HepG2 (cell line): ENCODE data around the gene SLC10A1. TPM values are rescaled to one million over a fixed set of nuclear protein-coding genes. Genes with fewer than 3 reads are reported as not detected.

Experiments
- ASH2L ChIP-seq: fragments of 300-600, 200-600 bp; sonication (generic); IDR thresholded peaks from 2 replicates; pipeline ENCODE4 v1.7.0; 2017; ENCODE audit warnings: low read depth, mild to moderate bottlenecking, moderate library complexity, mixed read lengths, low read length; ENCODE audit not compliant: insufficient read length
- GABPA ChIP-seq, 2 experiments: IDR thresholded peaks; 2 replicates each; pipeline ENCODE4 v1.6.1; 2011 to 2016; ENCODE audit warnings: low read depth in 2 of 2, low read length in 1 of 2, missing biosample characterization in 1 of 2, missing genetic modification characterization in 1 of 2
- KDM2A ChIP-seq: sonication (generic); formaldehyde crosslinking; IDR thresholded peaks from 2 replicates; pipeline ENCODE4 v1.4.0; 2020; ENCODE audit warnings: low read depth, missing genetic modification reagents, borderline replicate concordance
- KLF16 ChIP-seq, 2 experiments: sonication (generic) in 1 of 2; formaldehyde crosslinking in 1 of 2; IDR thresholded peaks; 2 replicates each; pipeline versions ENCODE4 v1.6.1 to v1.8.0; 2016 to 2023; ENCODE audit warnings: missing genetic modification reagents in 2 of 2, missing compliant biosample characterization in 1 of 2
- PHF8 ChIP-seq: sonication (generic); formaldehyde crosslinking; IDR thresholded peaks from 2 replicates; pipeline ENCODE4 v1.5.0; 2020; ENCODE audit warnings: missing genetic modification reagents
- RARA ChIP-seq: IDR thresholded peaks from 2 replicates; pipeline ENCODE4 v1.6.1; 2016; ENCODE audit warnings: missing genetic modification reagents, missing compliant biosample characterization
- SRY ChIP-seq: sonication (generic); formaldehyde crosslinking; IDR thresholded peaks from 2 replicates; pipeline ENCODE4 v1.8.0; 2022; ENCODE audit warnings: mild to moderate bottlenecking, missing genetic modification reagents
- XRCC5 ChIP-seq: fragments of 200-400 bp; formaldehyde crosslinking; optimal IDR thresholded peaks from 2 replicates; pipeline ENCODE3; 2017; ENCODE audit warnings: mild to moderate bottlenecking, low read length
- ZFP37 ChIP-seq: sonication (generic); formaldehyde crosslinking; IDR thresholded peaks from 2 replicates; pipeline ENCODE4 v1.4.0; 2020; ENCODE audit warnings: missing genetic modification reagents, borderline replicate concordance
- ZNF33A ChIP-seq: sonication (generic); formaldehyde crosslinking; IDR thresholded peaks from 2 replicates; pipeline ENCODE4 v1.5.1; 2020; ENCODE audit warnings: missing genetic modification reagents, mild to moderate bottlenecking, moderate library complexity, borderline replicate concordance
- ZNF343 ChIP-seq: sonication (generic); formaldehyde crosslinking; IDR thresholded peaks from 2 replicates; pipeline ENCODE4 v1.4.0; 2020; ENCODE audit warnings: mild to moderate bottlenecking, missing genetic modification reagents
- ZNF350 ChIP-seq: sonication (generic); formaldehyde crosslinking; IDR thresholded peaks from 2 replicates; pipeline ENCODE4 v1.4.0; 2020; ENCODE audit warnings: mild to moderate bottlenecking, low read depth, missing genetic modification reagents, borderline replicate concordance
- ZNF446 ChIP-seq: sonication (generic); formaldehyde crosslinking; IDR thresholded peaks from 2 replicates; pipeline ENCODE4 v1.5.0; 2020; ENCODE audit warnings: mild to moderate bottlenecking, missing genetic modification reagents
- ZNF746 ChIP-seq: sonication (generic); formaldehyde crosslinking; IDR thresholded peaks from 2 replicates; pipeline ENCODE4 v1.8.0; 2022; ENCODE audit warnings: mild to moderate bottlenecking, missing genetic modification reagents
- ZNF766 ChIP-seq: sonication (generic); formaldehyde crosslinking; IDR thresholded peaks from 2 replicates; pipeline ENCODE4 v1.5.0; 2020; ENCODE audit warnings: missing genetic modification reagents, borderline replicate concordance
- polyA plus RNA-seq, 8 experiments: library from polyadenylated mRNA; depleted of rRNA in 3 of 8; stranded (reverse) in 7 of 8; unstranded in 1 of 8; fragments of >200 nt; fragmentation: Illumina TruSeq in 4 of 8; extraction: Trizol in 4 of 8; gene quantifications; 2 replicates each; pipeline versions ENCODE4 v1.2.1 to v1.2.3, GENCODE V29; 2011 to 2016; ENCODE audit warnings: low read depth in 4 of 8, missing spikeins in 1 of 8, mixed read lengths in 1 of 8; ENCODE audit not compliant: insufficient read depth in 1 of 8
- total RNA-seq, 5 experiments: library from RNA; depleted of rRNA; stranded (reverse); fragments of >200 nt; fragmentation: Illumina TruSeq; extraction: Trizol; gene quantifications; 2 replicates each; pipeline ENCODE4 v1.2.3, GENCODE V29; 2016; ENCODE audit warnings: low read depth in 1 of 5
- TF ChIP-seq, protein P1 (sequence below): sonication (generic); formaldehyde crosslinking; IDR thresholded peaks from 2 replicates; pipeline ENCODE4 v1.5.0; 2020; ENCODE audit warnings: mild to moderate bottlenecking, missing genetic modification reagents, borderline replicate concordance
- TF ChIP-seq, protein P2 (sequence below): sonication (generic); formaldehyde crosslinking; IDR thresholded peaks from 2 replicates; pipeline ENCODE4 v1.4.0; 2020; ENCODE audit warnings: low read depth, mild to moderate bottlenecking, missing genetic modification reagents
- TF ChIP-seq, protein P3 (sequence below): sonication (generic); formaldehyde crosslinking; IDR thresholded peaks from 2 replicates; pipeline ENCODE4 v1.8.0; 2022; ENCODE audit warnings: missing genetic modification reagents, low read depth, mild to moderate bottlenecking, borderline replicate concordance
- TF ChIP-seq, protein P4 (sequence below): sonication (generic); formaldehyde crosslinking; IDR thresholded peaks from 2 replicates; pipeline ENCODE4 v1.4.0; 2020; ENCODE audit warnings: missing genetic modification reagents
- TF ChIP-seq, protein P5 (sequence below): IDR thresholded peaks from 2 replicates; pipeline ENCODE4 v1.6.1; 2016; ENCODE audit warnings: mild to moderate bottlenecking, missing biosample characterization, missing genetic modification reagents

The SLC10A1 gene
- total and polyA plus RNA-seq, 2 of the 13 experiments (the other 11 are each of a cell fraction or from before 2014, with no cell fraction given) = 0.17 TPM; not detected in 1

DNA sequence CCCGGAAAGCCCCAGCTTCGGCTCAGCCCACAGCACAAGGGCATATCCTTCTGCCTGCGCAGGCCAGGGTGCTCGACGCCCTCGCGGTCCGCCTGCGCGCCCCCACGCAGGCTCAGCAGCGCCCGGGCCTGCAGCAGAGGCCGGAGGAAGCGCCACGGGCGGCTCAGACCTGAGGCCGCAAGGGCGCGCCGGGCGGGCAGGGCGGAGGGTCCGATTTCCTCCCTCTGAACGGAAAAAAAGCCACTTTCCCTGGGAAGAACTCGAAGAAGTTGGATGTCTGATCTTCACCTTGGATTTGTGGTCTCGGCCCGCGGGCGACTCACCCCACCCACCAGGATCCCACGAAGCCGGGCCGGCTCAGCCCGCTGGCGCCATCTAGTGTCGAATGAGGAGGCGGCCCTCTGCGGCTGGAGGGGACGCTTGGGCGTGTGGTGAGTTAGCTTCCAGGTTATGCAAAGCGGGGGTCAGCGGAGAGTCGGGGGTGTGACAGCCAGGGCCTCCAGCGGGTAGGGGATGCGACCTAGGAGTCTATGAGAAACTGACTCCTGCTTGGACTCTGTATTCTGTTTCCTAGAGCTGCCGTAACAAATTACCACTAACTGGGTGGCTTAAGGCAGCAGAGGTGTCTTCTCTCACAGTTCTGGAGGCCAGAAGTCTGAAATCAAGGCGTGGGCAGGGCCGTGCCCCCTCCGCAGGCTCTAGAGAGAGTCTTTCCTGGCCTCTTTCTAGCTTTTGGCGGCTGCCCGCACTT lies 70.1 kb downstream of the SLC10A1 start (continued):
- TF ChIP-seq, protein P1, sequence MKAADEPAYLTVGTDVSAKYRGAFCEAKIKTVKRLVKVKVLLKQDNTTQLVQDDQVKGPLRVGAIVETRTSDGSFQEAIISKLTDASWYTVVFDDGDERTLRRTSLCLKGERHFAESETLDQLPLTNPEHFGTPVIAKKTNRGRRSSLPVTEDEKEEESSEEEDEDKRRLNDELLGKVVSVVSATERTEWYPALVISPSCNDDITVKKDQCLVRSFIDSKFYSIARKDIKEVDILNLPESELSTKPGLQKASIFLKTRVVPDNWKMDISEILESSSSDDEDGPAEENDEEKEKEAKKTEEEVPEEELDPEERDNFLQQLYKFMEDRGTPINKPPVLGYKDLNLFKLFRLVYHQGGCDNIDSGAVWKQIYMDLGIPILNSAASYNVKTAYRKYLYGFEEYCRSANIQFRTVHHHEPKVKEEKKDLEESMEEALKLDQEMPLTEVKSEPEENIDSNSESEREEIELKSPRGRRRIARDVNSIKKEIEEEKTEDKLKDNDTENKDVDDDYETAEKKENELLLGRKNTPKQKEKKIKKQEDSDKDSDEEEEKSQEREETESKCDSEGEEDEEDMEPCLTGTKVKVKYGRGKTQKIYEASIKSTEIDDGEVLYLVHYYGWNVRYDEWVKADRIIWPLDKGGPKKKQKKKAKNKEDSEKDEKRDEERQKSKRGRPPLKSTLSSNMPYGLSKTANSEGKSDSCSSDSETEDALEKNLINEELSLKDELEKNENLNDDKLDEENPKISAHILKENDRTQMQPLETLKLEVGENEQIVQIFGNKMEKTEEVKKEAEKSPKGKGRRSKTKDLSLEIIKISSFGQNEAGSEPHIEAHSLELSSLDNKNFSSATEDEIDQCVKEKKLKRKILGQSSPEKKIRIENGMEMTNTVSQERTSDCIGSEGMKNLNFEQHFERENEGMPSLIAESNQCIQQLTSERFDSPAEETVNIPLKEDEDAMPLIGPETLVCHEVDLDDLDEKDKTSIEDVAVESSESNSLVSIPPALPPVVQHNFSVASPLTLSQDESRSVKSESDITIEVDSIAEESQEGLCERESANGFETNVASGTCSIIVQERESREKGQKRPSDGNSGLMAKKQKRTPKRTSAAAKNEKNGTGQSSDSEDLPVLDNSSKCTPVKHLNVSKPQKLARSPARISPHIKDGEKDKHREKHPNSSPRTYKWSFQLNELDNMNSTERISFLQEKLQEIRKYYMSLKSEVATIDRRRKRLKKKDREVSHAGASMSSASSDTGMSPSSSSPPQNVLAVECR (CRISPR knock-in tag) = peak; percentile 19; the same call in 1 of the 2 replicates
- peak; percentile 30 for TF ChIP-seq ASH2L
- peak; percentile 46; the same call in 1 of the 2 replicates for TF ChIP-seq ZNF350 (CRISPR knock-in tag)
- TF ChIP-seq, protein P2, sequence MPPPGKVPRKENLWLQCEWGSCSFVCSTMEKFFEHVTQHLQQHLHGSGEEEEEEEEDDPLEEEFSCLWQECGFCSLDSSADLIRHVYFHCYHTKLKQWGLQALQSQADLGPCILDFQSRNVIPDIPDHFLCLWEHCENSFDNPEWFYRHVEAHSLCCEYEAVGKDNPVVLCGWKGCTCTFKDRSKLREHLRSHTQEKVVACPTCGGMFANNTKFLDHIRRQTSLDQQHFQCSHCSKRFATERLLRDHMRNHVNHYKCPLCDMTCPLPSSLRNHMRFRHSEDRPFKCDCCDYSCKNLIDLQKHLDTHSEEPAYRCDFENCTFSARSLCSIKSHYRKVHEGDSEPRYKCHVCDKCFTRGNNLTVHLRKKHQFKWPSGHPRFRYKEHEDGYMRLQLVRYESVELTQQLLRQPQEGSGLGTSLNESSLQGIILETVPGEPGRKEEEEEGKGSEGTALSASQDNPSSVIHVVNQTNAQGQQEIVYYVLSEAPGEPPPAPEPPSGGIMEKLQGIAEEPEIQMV (CRISPR knock-in tag) = peak; percentile 89
- TF ChIP-seq, protein P3, sequence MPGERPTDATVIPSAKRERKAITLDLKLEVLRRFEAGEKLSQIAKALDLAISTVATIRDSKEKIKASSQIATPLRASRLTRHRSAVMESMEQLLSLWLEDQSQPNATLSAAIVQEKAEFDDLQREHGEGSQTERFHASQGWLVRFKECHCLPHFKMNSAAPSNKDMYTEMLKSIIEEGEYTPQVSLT (CRISPR knock-in tag) = no peak
- TF ChIP-seq RARA = peak; percentile 38; the same call in 1 of the 2 replicates
- TF ChIP-seq, protein P4, sequence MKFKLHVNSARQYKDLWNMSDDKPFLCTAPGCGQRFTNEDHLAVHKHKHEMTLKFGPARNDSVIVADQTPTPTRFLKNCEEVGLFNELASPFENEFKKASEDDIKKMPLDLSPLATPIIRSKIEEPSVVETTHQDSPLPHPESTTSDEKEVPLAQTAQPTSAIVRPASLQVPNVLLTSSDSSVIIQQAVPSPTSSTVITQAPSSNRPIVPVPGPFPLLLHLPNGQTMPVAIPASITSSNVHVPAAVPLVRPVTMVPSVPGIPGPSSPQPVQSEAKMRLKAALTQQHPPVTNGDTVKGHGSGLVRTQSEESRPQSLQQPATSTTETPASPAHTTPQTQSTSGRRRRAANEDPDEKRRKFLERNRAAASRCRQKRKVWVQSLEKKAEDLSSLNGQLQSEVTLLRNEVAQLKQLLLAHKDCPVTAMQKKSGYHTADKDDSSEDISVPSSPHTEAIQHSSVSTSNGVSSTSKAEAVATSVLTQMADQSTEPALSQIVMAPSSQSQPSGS = 0 out of 2 replicates have a peak, but pooled peaks have one; percentile 33
- TF ChIP-seq ZNF33A (CRISPR knock-in tag) = no peak
- peak; percentile 25; the same call in 1 of the 2 replicates for TF ChIP-seq PHF8
- TF ChIP-seq KLF16 (CRISPR knock-in tag; IDR thresholded peaks at IDR 0.05) = 0 out of 4 replicates have a peak, but pooled peaks of 1 of the 2 experiments have one; percentile 38
- peak; percentile 88 for TF ChIP-seq KDM2A (CRISPR knock-in tag)
- no peak for TF ChIP-seq ZNF446 (CRISPR knock-in tag)
- TF ChIP-seq, protein P5, sequence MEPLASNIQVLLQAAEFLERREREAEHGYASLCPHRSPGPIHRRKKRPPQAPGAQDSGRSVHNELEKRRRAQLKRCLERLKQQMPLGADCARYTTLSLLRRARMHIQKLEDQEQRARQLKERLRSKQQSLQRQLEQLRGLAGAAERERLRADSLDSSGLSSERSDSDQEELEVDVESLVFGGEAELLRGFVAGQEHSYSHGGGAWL (CRISPR knock-in tag) = 0 out of 2 replicates have a peak, but pooled peaks have one; percentile 36
- TF ChIP-seq SRY (CRISPR knock-in tag) = peak; percentile 53; the same call in 1 of the 2 replicates
- TF ChIP-seq XRCC5 = peak; percentile 27
- 0 out of 2 replicates have a peak, but pooled peaks have one; percentile 12 for TF ChIP-seq ZNF343 (CRISPR knock-in tag)
- no peak for TF ChIP-seq ZNF746 (CRISPR knock-in tag)
- TF ChIP-seq ZFP37 (CRISPR knock-in tag) = no peak
- 0 out of 2 replicates have a peak, but pooled peaks have one; percentile 24 for TF ChIP-seq ZNF766 (CRISPR knock-in tag)
- no peak for TF ChIP-seq GABPA (IDR thresholded peaks at IDR 0.05; ENCODE audit: low read depth, low read length)
- TF ChIP-seq GABPA (CRISPR knock-in tag; IDR thresholded peaks at IDR 0.05; ENCODE audit: low read depth) = no peak
